Ascending aorta (tissue), 2 donors: Measurements from ENCODE around the gene ZBTB37. TPM values are rescaled to one million over a fixed set of nuclear protein-coding genes. Genes with fewer than 3 reads are reported as not detected.

Experiments used
- DNase-seq, 2 donors: peaks; one replicate each; pipeline ENCODE4 v3.0.0-alpha.2; 2019; ENCODE audit warnings: low spot score in 2 of 2
- H3K27ac ChIP-seq, 2 donors: fragments of 200-600 bp; sonication (generic); one replicate each; pipeline ENCODE4 v1.5.1; 2016 to 2017; ENCODE audit warnings: mild to moderate bottlenecking in 1 of 2
- H3K27me3 ChIP-seq: fragments of 200-600 bp; sonication (generic); one replicate; pipeline ENCODE4 v1.5.1; 2017
- H3K36me3 ChIP-seq, 2 donors: fragments of 200-600 bp; sonication (generic); one replicate each; pipeline ENCODE4 v1.5.1; 2016
- H3K4me1 ChIP-seq, 2 donors: fragments of 200-600 bp; sonication (generic); one replicate each; pipeline ENCODE4 v1.5.1; 2016 to 2017; ENCODE audit warnings: mild to moderate bottlenecking in 1 of 2
- H3K4me3 ChIP-seq, 2 donors: fragments of 200-600 bp; sonication (generic); one replicate each; pipeline ENCODE4 v1.5.1; 2016 to 2017; ENCODE audit warnings: mild to moderate bottlenecking in 1 of 2
- H3K9me3 ChIP-seq, 2 donors: fragments of 200-600 bp; sonication (generic); one replicate each; pipeline ENCODE4 v1.5.1; 2016
- CTCF ChIP-seq, 3 experiments: fragments of 200-600 bp in 2 of 3; fragments of 450-650 bp in 1 of 3; sonication (generic) in 2 of 3; IDR thresholded peaks; one replicate each; pipeline ENCODE4 v1.5.1; 2016 to 2019; ENCODE audit warnings: antibody characterized with exemption in 3 of 3, mild to moderate bottlenecking in 1 of 3, moderate library complexity in 1 of 3
- intact Hi-C: fragments of 100-400 bp; cut with DNase I; formaldehyde crosslinking; loops from one replicate; pipeline ENCODE4 v1.15.1; 2023
- total RNA-seq: library from RNA; depleted of rRNA; stranded (reverse); fragments of >200 nt; gene quantifications from one replicate; pipeline ENCODE4 v1.1.0, GENCODE V29; 2016

ZBTB37 gene
- total RNA-seq = 5.0 TPM

- Histone ChIP-seq H3K27ac (peak within 1 kb of the TSS; percentile 93 to 99), H3K36me3 (peaks cover 21 to 52% of the 10 kb centered on the region in 2 donors), H3K27me3 (no peaks in the 10 kb centered on the region), H3K9me3 (no peaks in the 10 kb centered on the region), H3K4me3 (peak within 1 kb of the TSS; percentile 85 to 97), H3K4me1 (peaks cover 4 to 10% of the 10 kb centered on the region in 2 donors)
- peak; percentile 43 to 88 for DNase-seq
- intact Hi-C loops = loop anchor here (1.0 to 10.0 kb wide), 7 partner anchors 44 to 1336 kb away; partner anchors contain the start of genes CACYBP, CENPL, DARS2 and KIAA0040
- TF ChIP-seq CTCF (IDR thresholded peaks at IDR 0.05) = no peak
These were observed at the start of gene ZBTB37 for GRCh38 chr1:173868266-173869020. Gene ZBTB37 (plus strand): TSS chr1:173868380. CDS start chr1:173870226, 1,846 bp downstream.

- Histone ChIP-seq H3K36me3 (no peaks in the 10 kb centered on the region), H3K27me3 (no peaks in the 10 kb centered on the region), H3K9me3 (no peaks in the 10 kb centered on the region), H3K27ac (no peak overlapping the region), H3K4me1 (peaks cover 0 to 1% of the 10 kb centered on the region in 2 donors), H3K4me3 (no peak overlapping the region)
- intact Hi-C loops = no loop called here
- TF ChIP-seq CTCF (IDR thresholded peaks at IDR 0.05) = no peak
- no peak for DNase-seq
These were observed 49.7 kb upstream of the ZBTB37 start for GRCh38 chr1:173818459-173818858.

GRCh38 chr1:173821680-173822079 is 46.5 kb upstream of the ZBTB37 start:
- peaks cover 0 to 5% of the 10 kb centered on the region in 2 donors for H3K4me1 ChIP-seq
- H3K4me3 ChIP-seq = no peak overlapping the region
- no peaks in the 10 kb centered on the region for H3K36me3 ChIP-seq
- no peaks in the 10 kb centered on the region for H3K9me3 ChIP-seq
- intact Hi-C loops = loop anchor here (5.0 to 10.0 kb wide), 2 partner anchors 104 to 1077 kb away; no protein-coding TSS in a partner anchor
- H3K27me3 ChIP-seq = no peaks in the 10 kb centered on the region
- no peak for TF ChIP-seq CTCF (IDR thresholded peaks at IDR 0.05)
- no peak overlapping the region for H3K27ac ChIP-seq
- no peak for DNase-seq

GRCh38 chr1:173823781-173824314 is 44.3 kb upstream of the ZBTB37 start:
- intact Hi-C loops = loop anchor here (1.0 to 10.0 kb wide), 8 partner anchors 44 to 1175 kb away; partner anchors contain the start of genes CACYBP, PRDX6, RABGAP1L and RC3H1
- no peak for DNase-seq
- H3K36me3 ChIP-seq = no peaks in the 10 kb centered on the region
- no peaks in the 10 kb centered on the region for H3K9me3 ChIP-seq
- peak overlapping the region; percentile 90 to 96 for H3K27ac ChIP-seq
- H3K27me3 ChIP-seq = no peaks in the 10 kb centered on the region
- TF ChIP-seq CTCF (IDR thresholded peaks at IDR 0.05) = no peak
- H3K4me1 ChIP-seq = peaks cover 0 to 5% of the 10 kb centered on the region in 2 donors
- H3K4me3 ChIP-seq = peak overlapping the region; percentile 65 to 71

GRCh38 chr1:173824315-173825081 is 43.7 kb upstream of the ZBTB37 start, which contains the start of the genes CENPL and DARS2:
Gene CENPL (minus strand): TSS chr1:173824883. CDS start chr1:173811299, 13,584 bp downstream.
Gene DARS2 (plus strand): TSS chr1:173824673. CDS start chr1:173825230, 557 bp downstream.
- peak; percentile 85 to 98 for DNase-seq
- Histone ChIP-seq H3K4me3 (peak within 1 kb of the TSS; percentile 65 to 71), H3K36me3 (no peaks in the 10 kb centered on the region), H3K27me3 (no peaks in the 10 kb centered on the region), H3K27ac (peak within 1 kb of the TSS; percentile 90 to 96), H3K4me1 (peaks cover 0 to 5% of the 10 kb centered on the region in 2 donors), H3K9me3 (no peaks in the 10 kb centered on the region)
- TF ChIP-seq CTCF (IDR thresholded peaks at IDR 0.05) = no peak
- intact Hi-C loops = loop anchor here (1.0 to 10.0 kb wide), 8 partner anchors 44 to 1174 kb away; partner anchors contain the start of genes CACYBP, PRDX6, RABGAP1L and RC3H1
